Fibroblast of skin of scalp (primary cell): Measurements from ENCODE around the gene LRP8.

Source experiments
- DNase-seq: peaks from one replicate; pipeline ENCODE4 v3.0.0-alpha.2; 2013

The LRP8 gene

DNA sequence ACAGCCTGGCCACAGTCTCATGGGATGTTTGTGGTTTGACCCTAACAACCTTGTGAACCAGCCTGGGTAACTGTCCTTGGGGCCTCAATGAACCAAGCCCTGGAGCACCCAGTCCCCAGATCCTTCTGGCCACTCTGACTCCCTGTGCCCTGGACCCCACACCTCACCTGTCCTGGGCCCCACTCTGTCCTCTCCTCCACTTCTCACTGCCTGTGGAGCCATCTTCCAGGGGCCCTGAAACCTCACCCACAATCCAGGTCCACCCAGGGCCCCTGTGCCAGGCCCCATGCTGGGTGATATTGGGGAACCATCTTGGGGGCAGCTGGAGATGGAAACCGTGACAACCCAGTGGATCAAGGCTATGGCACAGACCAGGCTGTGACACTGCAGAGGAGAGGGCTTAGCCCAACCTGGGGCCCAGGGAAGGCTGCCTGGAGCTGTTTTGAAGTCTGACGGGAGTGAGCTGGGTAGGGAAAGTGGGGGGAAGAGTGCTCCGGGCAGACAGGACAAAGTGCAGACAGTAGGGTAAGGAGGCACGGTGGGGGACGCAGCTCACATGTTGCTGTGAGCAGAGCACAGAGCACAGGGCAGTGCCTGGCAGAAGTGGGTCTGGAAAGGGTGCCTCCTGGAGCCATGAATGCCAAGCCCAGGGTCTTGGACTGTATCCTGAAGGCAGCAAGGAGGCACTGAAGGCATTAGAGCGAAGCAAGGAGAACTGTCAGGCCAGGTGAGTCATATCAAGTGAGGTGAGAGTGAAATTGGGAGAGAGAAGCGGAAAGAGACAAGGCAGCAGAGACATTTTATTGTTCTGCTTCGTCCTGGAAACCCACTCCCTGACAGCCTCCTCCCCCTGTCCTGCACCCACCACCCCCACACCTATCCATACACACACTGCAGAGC lies 12.1 kb upstream of the LRP8 start:
- DNase-seq, result no peak

DNA sequence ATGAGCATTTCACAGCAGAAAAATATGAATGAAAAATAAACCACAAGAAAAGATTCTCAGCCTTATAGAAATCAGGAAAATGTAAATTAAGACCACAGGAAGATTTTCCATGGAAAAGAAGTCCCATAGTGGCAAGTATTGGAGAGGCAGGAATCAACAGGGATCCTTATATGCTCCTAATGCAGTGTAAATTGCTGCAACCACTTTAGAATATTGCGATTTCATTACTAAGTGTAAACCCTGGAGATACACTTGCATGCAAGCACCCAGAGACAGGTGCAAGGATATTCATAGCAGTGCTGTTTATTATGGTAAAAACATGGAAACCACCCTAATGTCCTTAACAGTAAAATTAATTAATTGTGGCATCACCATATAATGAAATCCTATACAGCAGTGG lies 10.6 kb upstream of the LRP8 start:
- no peak for DNase-seq

DNA sequence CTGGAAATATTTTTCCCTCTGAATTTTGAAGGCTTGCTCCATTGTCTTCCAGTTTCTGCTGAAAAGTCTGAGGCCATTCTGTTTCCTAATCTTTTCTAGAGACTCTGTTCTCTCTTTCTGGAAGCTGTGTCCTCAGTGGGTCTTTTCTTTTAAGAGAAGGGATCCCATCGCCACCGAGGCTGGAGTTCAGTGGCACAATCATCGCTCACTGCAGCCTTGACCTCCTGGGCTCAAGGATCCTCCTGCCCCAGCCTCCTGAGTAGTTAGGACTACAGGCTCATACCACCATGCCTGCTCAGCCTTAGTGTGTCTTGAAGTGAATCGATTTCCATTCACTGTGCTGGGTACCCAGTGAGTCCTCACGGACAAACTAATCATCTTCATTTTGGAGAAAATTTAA lies 9.6 kb upstream of the LRP8 start:
- DNase-seq, result no peak

GRCh38 chr1:53336146-53336545 lies 8.3 kb upstream of the LRP8 start:
- DNase-seq, result no peak

DNA sequence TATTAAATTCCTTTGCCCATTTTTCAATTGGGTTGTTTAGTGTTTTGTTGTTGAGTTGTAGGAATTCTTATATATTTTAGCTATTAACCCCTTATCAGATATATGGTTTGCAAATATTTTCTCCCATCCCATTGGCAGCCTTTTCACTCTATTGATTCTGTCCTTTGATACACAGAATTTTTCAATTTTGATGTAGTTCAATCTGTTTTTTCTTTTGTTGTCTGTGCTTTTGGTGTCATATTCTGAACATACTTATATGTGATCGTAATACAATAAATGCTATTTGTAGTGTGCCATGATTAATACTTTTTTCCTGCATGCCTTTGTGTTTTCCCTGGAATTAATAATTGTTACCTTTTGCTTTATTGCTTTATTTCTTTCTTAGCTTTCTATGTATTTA lies 7.8 kb upstream of the LRP8 start:
- DNase-seq, result no peak

DNA sequence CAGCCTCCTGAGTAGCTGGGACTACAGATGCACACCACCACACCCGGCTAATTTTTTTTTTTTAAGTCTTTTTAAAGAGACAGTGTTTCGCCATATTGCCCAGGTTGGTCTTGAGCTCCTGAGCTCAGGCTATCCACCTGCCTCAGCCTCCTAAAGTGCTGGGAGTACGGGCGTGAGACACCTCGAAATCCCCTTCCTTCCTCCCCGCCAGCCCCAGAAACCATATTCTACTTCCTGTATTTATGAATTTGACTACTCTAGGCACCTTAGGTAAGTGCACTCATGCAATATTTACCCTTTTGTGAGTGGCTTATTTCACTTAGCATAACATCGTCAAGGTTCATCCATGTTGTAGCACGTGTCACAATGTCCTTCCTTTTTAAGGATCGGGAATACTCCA lies 6.9 kb upstream of the LRP8 start:
- DNase-seq, result no peak

- no peak for DNase-seq
These were observed 6.4 kb upstream of the LRP8 start for GRCh38 chr1:53334312-53334711.

GRCh38 chr1:53332833-53333232 lies 5.0 kb upstream of the LRP8 start:
- no peak for DNase-seq

DNA sequence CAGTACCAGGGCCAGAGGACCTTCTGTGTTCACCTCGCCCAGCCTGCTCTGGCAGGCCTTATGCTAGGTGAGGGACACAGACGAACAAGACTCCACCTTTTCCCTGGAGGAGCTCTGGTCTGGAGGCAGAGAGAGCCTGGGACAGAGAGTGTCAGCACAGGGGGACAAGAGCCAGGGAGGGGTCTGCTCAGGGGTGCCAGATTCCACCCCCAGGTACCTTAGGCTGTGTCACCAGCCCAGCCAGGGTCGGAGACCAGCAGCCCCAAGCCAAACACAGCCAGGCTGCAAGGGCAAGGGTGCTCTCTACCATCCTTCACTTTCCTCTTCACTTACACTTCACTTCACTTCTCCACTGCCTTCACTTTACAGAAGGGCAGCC lies 4.3 kb upstream of the LRP8 start:
- no peak for DNase-seq

DNA sequence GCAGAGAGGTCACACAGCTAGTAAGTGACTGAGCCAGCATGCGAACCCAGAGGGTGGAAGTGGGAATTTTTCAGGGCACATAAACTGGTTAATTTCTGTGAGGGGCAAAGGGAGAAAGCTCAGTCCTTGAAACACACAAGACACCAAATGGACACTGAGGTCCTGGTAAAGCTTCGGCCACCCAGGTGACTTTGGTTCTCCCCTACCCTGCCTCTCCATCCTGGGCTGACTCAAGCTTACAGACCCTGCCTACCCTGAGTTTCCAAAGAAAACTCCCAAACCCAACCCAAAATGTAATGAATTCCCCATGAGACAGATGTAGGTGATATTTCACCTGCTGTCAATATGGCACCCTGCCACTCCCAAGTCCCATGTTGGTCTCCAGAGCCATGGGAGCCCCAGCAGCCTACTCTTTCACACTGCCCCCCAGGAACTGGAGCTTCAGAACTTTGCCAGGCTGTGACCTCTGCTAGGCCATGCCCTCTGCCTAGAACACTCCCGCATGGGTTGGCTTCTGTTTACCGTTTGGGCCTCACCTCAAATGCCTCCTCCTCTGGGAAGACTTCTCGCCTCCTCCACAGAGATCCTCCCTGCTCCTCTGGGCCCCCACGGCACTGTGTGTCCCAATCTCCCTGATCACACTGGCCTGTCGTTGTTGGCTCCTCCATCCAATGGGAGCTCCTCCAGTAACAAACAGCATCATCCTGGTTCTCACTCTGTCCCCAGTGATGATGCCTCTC lies 3.7 kb upstream of the LRP8 start:
- DNase-seq, result no peak

- no peak for DNase-seq
These were observed 2.9 kb upstream of the LRP8 start for GRCh38 chr1:53330819-53331218.

GRCh38 chr1:53328541-53329499 lies 950 bp upstream of the LRP8 start:
- DNase-seq, result no peak

DNA sequence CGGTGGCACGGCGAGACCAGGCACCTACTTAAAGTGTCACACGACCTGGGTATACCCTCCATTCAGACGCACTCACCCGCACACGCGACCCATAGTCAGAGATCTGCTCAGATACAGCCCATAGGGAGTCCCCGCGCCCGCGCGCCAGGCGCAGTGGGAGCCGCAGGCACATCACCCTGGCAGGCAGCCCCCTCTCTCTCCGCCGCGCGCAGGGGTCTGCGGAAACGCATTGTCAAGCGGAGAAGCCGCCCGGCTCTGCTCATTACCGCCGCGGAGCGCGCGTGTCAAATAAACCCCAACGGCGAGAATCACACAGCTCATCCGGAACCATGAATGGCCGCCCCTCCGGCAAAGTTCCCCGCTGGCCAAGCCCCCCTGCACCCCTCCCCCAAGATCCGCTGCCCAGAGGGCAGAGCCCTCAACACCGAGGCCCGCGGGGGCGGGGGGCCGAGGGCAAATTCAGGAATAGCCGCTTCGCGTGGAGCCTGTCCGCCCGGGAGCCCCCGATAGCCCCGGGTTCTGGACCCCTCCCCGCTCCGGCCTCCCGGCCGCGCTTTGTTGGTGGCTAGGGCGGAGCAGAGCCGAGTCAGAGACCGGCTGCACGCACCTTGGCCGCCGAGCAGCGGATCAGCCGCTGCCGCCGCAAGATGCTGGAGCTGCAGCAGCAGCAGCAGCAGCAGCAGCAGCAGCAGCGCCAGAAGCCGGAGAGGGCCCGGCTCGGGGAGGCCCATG lies 522 bp downstream of the LRP8 start:
- DNase-seq, result peak; percentile 17

DNA sequence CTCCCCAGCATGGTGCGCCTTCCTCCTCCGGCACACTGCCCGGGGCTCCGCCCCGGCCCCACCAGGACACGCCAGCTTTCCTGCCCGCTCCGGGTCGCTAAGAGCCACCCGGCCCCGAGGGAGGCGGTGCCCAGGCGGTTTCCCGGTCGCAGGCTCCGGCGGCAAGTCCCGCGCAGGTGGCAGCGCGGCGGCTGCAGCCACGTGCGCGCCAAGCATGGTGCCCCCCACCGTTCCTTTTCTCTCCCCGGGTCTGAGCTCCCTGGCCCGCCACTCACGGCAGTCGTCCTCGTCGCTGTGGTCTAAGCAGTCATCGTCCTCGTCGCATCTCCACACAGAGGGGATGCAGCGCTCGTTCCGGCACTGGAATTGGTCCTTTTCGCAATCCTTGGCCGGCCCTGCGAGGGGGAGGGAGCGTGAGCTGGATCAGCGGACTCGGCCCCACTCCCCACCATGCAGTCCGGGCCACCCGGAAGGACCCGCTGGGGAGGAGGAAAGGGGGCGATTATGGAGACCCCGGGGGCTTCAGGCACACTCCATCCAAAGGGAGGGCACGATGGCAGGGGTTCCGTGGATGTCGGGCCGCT lies 1.2 kb downstream of the LRP8 start:
- DNase-seq, result no peak

GRCh38 chr1:53326088-53326597 lies 1.7 kb downstream of the LRP8 start:
- peak; percentile 77 for DNase-seq

- no peak for DNase-seq
These were observed 2.4 kb downstream of the LRP8 start for GRCh38 chr1:53325326-53326087.

DNA sequence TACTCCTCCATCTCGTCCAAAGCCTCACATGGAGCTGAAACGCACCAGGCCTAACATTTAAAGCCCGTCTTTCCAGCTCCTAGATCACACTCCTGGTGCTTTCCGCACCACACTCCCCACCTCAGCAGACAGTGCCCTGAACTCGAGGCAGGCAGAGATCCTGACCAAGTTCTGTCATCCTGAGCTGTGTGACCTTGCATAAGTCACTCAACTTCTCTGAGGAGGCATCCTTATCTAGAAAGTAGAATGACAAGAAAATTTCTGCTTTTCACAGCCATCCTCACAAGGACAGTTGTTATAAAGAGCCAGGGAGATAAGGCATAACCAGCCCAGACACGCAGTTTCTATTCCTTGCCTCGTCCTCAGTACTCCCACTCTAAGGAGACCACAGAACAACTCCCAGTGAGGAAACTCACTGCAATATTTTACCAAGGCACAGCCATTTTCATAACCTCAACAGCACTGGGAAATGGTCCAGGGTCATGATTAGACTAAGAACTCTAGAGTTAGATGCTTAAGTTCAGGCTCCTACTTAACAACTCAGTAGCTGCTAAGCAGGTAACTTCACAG lies 3.1 kb downstream of the LRP8 start:
- no peak for DNase-seq

DNA sequence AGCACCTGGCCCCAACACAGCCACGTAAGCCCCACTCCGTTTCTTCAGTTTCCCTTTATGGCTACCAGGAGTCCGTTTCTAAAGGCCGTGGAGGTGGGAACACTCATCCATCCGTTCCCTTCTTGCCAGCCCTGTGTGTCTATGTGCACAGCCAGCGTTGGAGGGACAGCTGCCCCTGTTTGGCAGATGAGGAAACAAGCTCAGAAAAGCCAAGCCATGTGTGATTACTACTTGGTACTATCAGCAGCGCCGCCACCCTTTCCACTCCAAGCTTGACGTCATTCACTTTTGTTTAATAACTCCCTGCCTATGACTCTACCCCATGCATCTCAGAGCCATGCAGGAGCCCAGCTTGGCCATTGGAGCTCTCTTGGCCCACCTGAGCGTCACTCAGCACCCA lies 3.5 kb downstream of the LRP8 start:
- DNase-seq, result no peak

- no peak for DNase-seq
These were observed 4.6 kb downstream of the LRP8 start for GRCh38 chr1:53323316-53323715.
